Suprapubic skin (tissue), 4 donors: Measurements from ENCODE around the gene CLNK. TPM values are rescaled to one million over a fixed set of nuclear protein-coding genes. Genes with fewer than 3 reads are reported as not detected.

Source experiments
- DNase-seq, 2 donors: peaks; one replicate each; pipeline ENCODE4 v3.0.0-alpha.2; 2019; ENCODE audit warnings: low spot score in 2 of 2
- H3K27ac ChIP-seq: fragments of 200-600 bp; sonication (generic); one replicate; pipeline ENCODE4 v1.5.1; 2019
- H3K27me3 ChIP-seq: fragments of 200-600 bp; sonication (generic); one replicate; pipeline ENCODE4 v1.5.1; 2019
- H3K36me3 ChIP-seq: fragments of 200-600 bp; sonication (generic); one replicate; pipeline ENCODE4 v1.5.1; 2019
- H3K4me1 ChIP-seq: fragments of 200-600 bp; sonication (generic); one replicate; pipeline ENCODE4 v1.5.1; 2019
- H3K4me3 ChIP-seq: fragments of 200-600 bp; sonication (generic); one replicate; pipeline ENCODE4 v1.5.1; 2019; ENCODE audit warnings: mild to moderate bottlenecking
- H3K9me3 ChIP-seq: fragments of 200-600 bp; sonication (generic); one replicate; pipeline ENCODE4 v1.5.1; 2019
- EP300 ChIP-seq: sonication (generic); formaldehyde crosslinking; IDR thresholded peaks from one replicate; pipeline ENCODE4 v1.6.1; 2017; ENCODE audit warnings: antibody characterized with exemption
- POLR2A ChIP-seq, 2 donors: fragments of 450-650 bp; IDR thresholded peaks; one replicate each; pipeline ENCODE4 v1.6.1; 2017; ENCODE audit warnings: antibody characterized with exemption in 2 of 2, mild to moderate bottlenecking in 2 of 2, moderate library complexity in 2 of 2
- POLR2AphosphoS5 ChIP-seq, 3 donors: sonication (generic); formaldehyde crosslinking; IDR thresholded peaks; one replicate each; pipeline ENCODE4 v1.6.1; 2017; ENCODE audit warnings: antibody characterized with exemption in 3 of 3
- WGBS: methylation state at CpG from one replicate; pipeline ENCODE4 v1.1.5; 2018; 5-methylcytosine and 5-hydroxymethylcytosine counted together
- total RNA-seq, 4 donors: library from RNA; depleted of rRNA; stranded (reverse); fragments of >200 nt; gene quantifications; one replicate each; pipeline ENCODE4 v1.1.0, GENCODE V29; 2016
- TF ChIP-seq, protein P1 (sequence below), 2 donors: fragments of 200-600 bp in 1 of 2; fragments of 450-650 bp in 1 of 2; sonication (generic) in 1 of 2; IDR thresholded peaks; one replicate each; pipeline ENCODE4 v1.5.1; 2016 to 2019; ENCODE audit warnings: antibody characterized with exemption in 2 of 2, mild to moderate bottlenecking in 1 of 2, moderate library complexity in 1 of 2

Gene CLNK
- total RNA-seq, 4 donors from 2014 or later = 0.11 to 0.64 (median 0.52) TPM; not detected in 1

DNA sequence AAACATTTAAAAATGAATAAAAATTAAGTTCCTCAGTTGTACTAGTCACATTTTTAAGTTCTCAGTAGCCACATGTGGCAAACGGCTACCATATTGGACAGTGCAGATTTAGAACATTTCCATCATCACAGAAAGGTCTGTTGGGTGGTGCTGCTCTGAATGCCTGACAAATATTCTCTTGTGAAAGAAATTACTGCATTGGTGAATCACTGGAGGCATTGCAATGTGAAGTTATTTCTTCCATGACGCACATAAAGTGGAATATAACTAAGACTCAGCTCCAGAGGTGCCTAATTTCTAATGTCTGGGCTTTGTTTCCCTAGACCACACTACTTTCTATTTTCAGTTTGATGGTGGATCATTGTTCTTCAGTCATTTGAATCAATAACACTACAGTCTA lies 44.9 kb downstream of the CLNK start:
- DNase-seq = no peak
- H3K36me3 ChIP-seq = no peaks in the 10 kb centered on the region
- no peaks in the 10 kb centered on the region for H3K4me1 ChIP-seq
- peaks cover 3% of the 10 kb centered on the region for H3K27me3 ChIP-seq
- 84% methylated on average over 2 of the region's 2 CpGs for WGBS
- TF ChIP-seq POLR2AphosphoS5 (IDR thresholded peaks at IDR 0.05) = no peak
- TF ChIP-seq POLR2A (IDR thresholded peaks at IDR 0.05) = no peak
- TF ChIP-seq, protein P1, sequence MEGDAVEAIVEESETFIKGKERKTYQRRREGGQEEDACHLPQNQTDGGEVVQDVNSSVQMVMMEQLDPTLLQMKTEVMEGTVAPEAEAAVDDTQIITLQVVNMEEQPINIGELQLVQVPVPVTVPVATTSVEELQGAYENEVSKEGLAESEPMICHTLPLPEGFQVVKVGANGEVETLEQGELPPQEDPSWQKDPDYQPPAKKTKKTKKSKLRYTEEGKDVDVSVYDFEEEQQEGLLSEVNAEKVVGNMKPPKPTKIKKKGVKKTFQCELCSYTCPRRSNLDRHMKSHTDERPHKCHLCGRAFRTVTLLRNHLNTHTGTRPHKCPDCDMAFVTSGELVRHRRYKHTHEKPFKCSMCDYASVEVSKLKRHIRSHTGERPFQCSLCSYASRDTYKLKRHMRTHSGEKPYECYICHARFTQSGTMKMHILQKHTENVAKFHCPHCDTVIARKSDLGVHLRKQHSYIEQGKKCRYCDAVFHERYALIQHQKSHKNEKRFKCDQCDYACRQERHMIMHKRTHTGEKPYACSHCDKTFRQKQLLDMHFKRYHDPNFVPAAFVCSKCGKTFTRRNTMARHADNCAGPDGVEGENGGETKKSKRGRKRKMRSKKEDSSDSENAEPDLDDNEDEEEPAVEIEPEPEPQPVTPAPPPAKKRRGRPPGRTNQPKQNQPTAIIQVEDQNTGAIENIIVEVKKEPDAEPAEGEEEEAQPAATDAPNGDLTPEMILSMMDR (IDR thresholded peaks at IDR 0.05) = no peak
- no peak for TF ChIP-seq EP300
- no peak overlapping the region for H3K4me3 ChIP-seq
- H3K9me3 ChIP-seq = no peaks in the 10 kb centered on the region
- no peak overlapping the region for H3K27ac ChIP-seq

DNA sequence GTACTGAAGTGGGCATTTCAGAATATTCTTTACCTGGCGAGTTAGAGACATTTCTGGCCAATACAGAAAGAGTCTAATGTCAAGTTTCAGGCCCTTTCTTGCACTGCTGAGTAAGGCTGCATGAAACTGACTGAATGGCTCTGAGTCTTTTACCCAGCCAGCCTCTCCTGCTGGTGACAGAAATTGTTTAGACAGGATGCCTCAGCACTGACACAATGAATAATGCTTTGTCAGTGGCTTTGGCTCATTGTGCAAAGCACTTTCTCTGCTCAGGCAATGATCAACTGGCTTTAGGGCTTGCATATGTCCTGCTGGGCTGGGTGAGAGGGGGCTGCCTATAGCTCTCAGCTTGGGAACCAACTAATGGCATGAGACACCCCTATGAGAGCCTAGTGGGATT lies 45.5 kb downstream of the CLNK start:
- TF ChIP-seq, protein P1 (IDR thresholded peaks at IDR 0.05) = no peak
- Histone ChIP-seq H3K27ac (no peak overlapping the region), H3K4me1 (no peaks in the 10 kb centered on the region), H3K4me3 (no peak overlapping the region), H3K36me3 (no peaks in the 10 kb centered on the region), H3K9me3 (no peaks in the 10 kb centered on the region), H3K27me3 (peaks cover 3% of the 10 kb centered on the region)
- DNase-seq = no peak
- WGBS = 100% methylated on average over 1 of the region's 1 CpG

DNA sequence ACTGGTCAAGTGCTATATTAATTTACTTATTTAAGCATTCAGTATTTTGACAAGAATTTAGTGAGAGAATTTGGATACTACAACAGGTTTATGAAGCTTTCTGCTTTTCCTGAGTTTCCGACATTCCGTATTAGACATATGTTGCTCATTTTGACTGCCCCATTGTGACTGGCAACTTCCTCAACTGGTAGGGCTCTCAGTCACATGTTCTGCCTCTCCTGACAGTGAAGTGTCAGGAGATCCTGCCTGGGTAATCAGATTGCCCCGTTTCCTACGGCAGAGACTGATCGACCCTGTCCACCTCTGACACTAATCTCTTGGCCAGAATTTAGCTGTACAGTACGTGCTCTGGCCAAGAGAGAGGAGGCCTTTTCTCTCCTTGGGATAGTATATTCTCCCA lies 49.5 kb downstream of the CLNK start:
- TF ChIP-seq EP300 = no peak
- TF ChIP-seq POLR2A (IDR thresholded peaks at IDR 0.05) = no peak
- no peak for TF ChIP-seq POLR2AphosphoS5 (IDR thresholded peaks at IDR 0.05)
- TF ChIP-seq, protein P1 (IDR thresholded peaks at IDR 0.05) = no peak
- no peaks in the 10 kb centered on the region for H3K4me1 ChIP-seq
- H3K27ac ChIP-seq = no peak overlapping the region
- H3K9me3 ChIP-seq = no peaks in the 10 kb centered on the region
- 62% methylated on average over 6 of the region's 6 CpGs for WGBS
- peaks cover 3% of the 10 kb centered on the region for H3K27me3 ChIP-seq
- no peak for DNase-seq
- no peak overlapping the region for H3K4me3 ChIP-seq
- H3K36me3 ChIP-seq = no peaks in the 10 kb centered on the region

DNA sequence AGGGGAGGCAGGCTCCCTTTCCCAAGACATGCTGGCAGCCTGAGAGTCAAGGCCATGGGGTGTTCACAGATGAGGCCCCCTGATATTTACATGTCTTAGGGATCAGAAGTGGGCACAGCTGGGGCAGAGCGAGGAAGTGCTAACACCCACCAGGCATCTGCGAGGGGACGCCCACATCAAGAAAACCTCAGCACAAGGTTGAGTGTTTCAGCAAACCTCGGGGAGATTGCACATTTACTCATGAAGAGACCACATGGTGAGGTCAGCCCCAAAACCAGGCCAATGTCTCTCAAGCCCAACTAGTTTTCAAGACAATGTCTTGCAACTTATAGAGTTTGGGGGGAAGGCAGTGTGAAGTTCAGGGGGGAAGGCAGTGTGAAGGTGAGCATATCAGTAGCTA lies 55.2 kb downstream of the CLNK start:
- no peaks in the 10 kb centered on the region for H3K4me1 ChIP-seq
- H3K27ac ChIP-seq = no peak overlapping the region
- 67% methylated on average over 1 of the region's 4 CpGs for WGBS
- H3K4me3 ChIP-seq = no peak overlapping the region
- no peak for DNase-seq
- H3K27me3 ChIP-seq = peaks cover 3% of the 10 kb centered on the region
- H3K36me3 ChIP-seq = no peaks in the 10 kb centered on the region
- TF ChIP-seq EP300 (no peak), POLR2A (IDR thresholded peaks at IDR 0.05) (no peak), POLR2AphosphoS5 (IDR thresholded peaks at IDR 0.05) (no peak)
- TF ChIP-seq, protein P1 (IDR thresholded peaks at IDR 0.05) = no peak
- no peaks in the 10 kb centered on the region for H3K9me3 ChIP-seq

DNA sequence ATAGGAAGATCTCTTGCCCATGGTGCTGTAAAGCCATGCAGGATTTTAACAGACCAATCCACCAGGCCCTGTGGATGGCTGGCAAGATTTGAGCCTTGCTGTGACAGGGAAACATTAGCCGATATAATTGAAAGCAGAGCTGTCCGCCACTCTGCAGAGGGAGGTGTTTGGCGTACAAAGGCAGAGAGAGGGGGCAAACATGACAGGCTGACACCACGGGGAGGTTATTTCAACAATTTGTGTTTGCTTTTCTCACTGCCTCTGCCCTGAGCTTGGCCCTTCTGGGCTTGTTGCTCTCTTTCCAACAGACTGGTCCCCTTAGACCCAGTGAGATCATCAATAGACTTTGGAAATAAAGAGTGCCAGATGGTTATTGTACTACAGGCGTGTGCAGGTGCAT lies 59.4 kb downstream of the CLNK start:
- no peak for DNase-seq
- H3K27ac ChIP-seq = no peak overlapping the region
- no peak overlapping the region for H3K4me3 ChIP-seq
- peaks cover 3% of the 10 kb centered on the region for H3K27me3 ChIP-seq
- H3K36me3 ChIP-seq = no peaks in the 10 kb centered on the region
- no peaks in the 10 kb centered on the region for H3K4me1 ChIP-seq
- H3K9me3 ChIP-seq = no peaks in the 10 kb centered on the region
- TF ChIP-seq, protein P1 (IDR thresholded peaks at IDR 0.05) = no peak
- TF ChIP-seq POLR2AphosphoS5 (IDR thresholded peaks at IDR 0.05) (no peak), POLR2A (IDR thresholded peaks at IDR 0.05) (no peak), EP300 (no peak)
- 56% methylated on average over 4 of the region's 5 CpGs for whole genome bisulfite sequencing
